Endothelial cell of umbilical vein (primary cell): ENCODE data around the gene KRTAP4-8. TPM values are rescaled to one million over a fixed set of nuclear protein-coding genes. Genes with fewer than 3 reads are reported as not detected.
"Not testable (repeated sequence)": the region's sequence is repeated elsewhere in the genome, so short reads cannot be mapped to it uniquely, and the experiment has no call there.

Source experiments
- BruUV-seq: library from RNA; stranded (reverse); fragments of 400-500 nt; replicated peaks from 2 replicates; lab custom pipeline; 2021; lab: Mats Ljungman, UMichigan
- CTCF ChIA-PET: fragments of 300-600, 350-600 bp; sonication (Branson Sonifier 250); formaldehyde crosslinking; loops from one replicate; lab custom pipeline; 2021; ENCODE audit warnings: antibody characterized with exemption, inconsistent platforms; lab: Charles Lee
- POLR2A ChIA-PET: fragments of 300-600, 350-600 bp; sonication (Branson Sonifier 250); formaldehyde crosslinking; loops from one replicate; lab custom pipeline; 2021; ENCODE audit warnings: antibody characterized with exemption, inconsistent platforms; lab: Charles Lee
- DNase-seq: peaks from one replicate; pipeline ENCODE4 v3.0.0-alpha.2; 2011; ENCODE audit warnings: low read depth, low spot score
- FAIRE-seq: peaks from 2 replicates; lab custom pipeline; 2011; peaks lifted over from hg19 to GRCh38; lab: Jason Lieb, UNC
- H2AFZ ChIP-seq: 2 replicates; pipeline ENCODE4 v1.6.0; 2012; ENCODE audit warnings: low read depth, low read length, control low read depth, inconsistent platforms
- H3K27ac ChIP-seq: 2 replicates; pipeline ENCODE4 v1.5.1; 2011; ENCODE audit warnings: low read depth, mild to moderate bottlenecking, control low read depth, low read length, moderate library complexity; ENCODE audit not compliant: insufficient read depth
- H3K27me3 ChIP-seq, 2 experiments: 2 replicates each; pipeline versions ENCODE4 v1.6.0 to v1.6.1; 2011; ENCODE audit warnings: low read length in 2 of 2, mixed read lengths in 1 of 2; ENCODE audit not compliant: control insufficient read depth in 2 of 2, insufficient read depth in 2 of 2
- H3K36me3 ChIP-seq, 2 experiments: 2 replicates in 1 of 2; 3 replicates in 1 of 2; pipeline ENCODE4 v1.5.1; 2011; ENCODE audit warnings: low read length in 2 of 2, mild to moderate bottlenecking in 1 of 2, moderate library complexity in 1 of 2; ENCODE audit not compliant: control insufficient read depth in 2 of 2, insufficient read depth in 2 of 2; ENCODE audit errors: extremely low read depth in 1 of 2
- H3K4me1 ChIP-seq: 3 replicates; pipeline ENCODE4 v1.5.1; 2011; ENCODE audit warnings: mild to moderate bottlenecking, low read length; ENCODE audit not compliant: control insufficient read depth, insufficient read depth; ENCODE audit errors: extremely low read depth
- H3K4me2 ChIP-seq: 2 replicates; pipeline ENCODE4 v1.6.1; 2011; ENCODE audit warnings: low read length, control low read depth, mixed read lengths; ENCODE audit not compliant: insufficient read depth
- H3K4me3 ChIP-seq, 3 experiments: fragments of 200-600 bp in 1 of 3; sonication (generic), shearing (Covaris generic) in 1 of 3; replicated peaks in 1 of 3; 2 replicates each; pipeline ENCODE4 v1.5.1; 2011 to 2016; ENCODE audit warnings: control low read depth in 3 of 3, low read length in 3 of 3, mild to moderate bottlenecking in 2 of 3, inconsistent platforms in 1 of 3, low read depth in 1 of 3, moderate library complexity in 1 of 3; ENCODE audit not compliant: insufficient read depth in 1 of 3
- H3K79me2 ChIP-seq: 2 replicates; pipeline ENCODE4 v1.6.0; 2012; ENCODE audit warnings: low read length, inconsistent platforms; ENCODE audit not compliant: control insufficient read depth, insufficient read depth
- H3K9ac ChIP-seq: replicated peaks from 2 replicates; pipeline ENCODE3; 2011; ENCODE audit warnings: low read length, control low read depth; ENCODE audit not compliant: insufficient read depth; ENCODE audit errors: extremely low read depth
- H3K9me1 ChIP-seq: replicated peaks from 3 replicates; pipeline ENCODE4 v1.6.0; 2011; ENCODE audit warnings: mild to moderate bottlenecking, low read length; ENCODE audit not compliant: control insufficient read depth, insufficient read depth; ENCODE audit errors: extremely low read depth
- H3K9me3 ChIP-seq: replicated peaks from 2 replicates; pipeline ENCODE4 v1.5.1; 2012; ENCODE audit warnings: low read length, inconsistent platforms; ENCODE audit not compliant: control insufficient read depth, insufficient read depth
- H4K20me1 ChIP-seq: replicated peaks from 2 replicates; pipeline ENCODE3; 2011; ENCODE audit warnings: mild to moderate bottlenecking, low read length; ENCODE audit not compliant: control insufficient read depth, insufficient read depth; ENCODE audit errors: extremely low read depth
- EZH2 ChIP-seq: IDR thresholded peaks from 2 replicates; pipeline ENCODE4 v1.6.1; 2012; ENCODE audit warnings: borderline replicate concordance, low read depth, mild to moderate bottlenecking, moderate library complexity, low read length, inconsistent platforms; ENCODE audit not compliant: severe bottlenecking
- FOS ChIP-seq: IDR thresholded peaks from 2 replicates; pipeline ENCODE4 v1.6.1; 2011; ENCODE audit warnings: mild to moderate bottlenecking, low read length, moderate library complexity, borderline replicate concordance; ENCODE audit not compliant: insufficient read depth
- GATA2 ChIP-seq: IDR thresholded peaks from 2 replicates; pipeline ENCODE4 v1.7.0; 2011; ENCODE audit warnings: low read depth, mild to moderate bottlenecking, moderate library complexity, mixed read lengths, low read length; ENCODE audit not compliant: insufficient read length, insufficient read depth
- JUN ChIP-seq: IDR thresholded peaks from 2 replicates; pipeline ENCODE4 v1.6.1; 2011; ENCODE audit warnings: borderline replicate concordance, low read depth; ENCODE audit not compliant: insufficient read length, insufficient read depth
- MAX ChIP-seq: IDR thresholded peaks from 2 replicates; pipeline ENCODE4 v1.6.1; 2011; ENCODE audit not compliant: insufficient read depth, insufficient read length
- MYC ChIP-seq: IDR thresholded peaks from one replicate; pipeline ENCODE4 v1.6.1; 2011; ENCODE audit warnings: mild to moderate bottlenecking, low read depth, low read length
- POLR2A ChIP-seq: IDR thresholded peaks from 2 replicates; pipeline ENCODE4 v1.6.1; 2012; ENCODE audit warnings: low read depth, mild to moderate bottlenecking, control low read depth, low read length
- POLR2AphosphoS5 ChIP-seq: IDR thresholded peaks from 2 replicates; pipeline ENCODE4 v1.6.1; 2012; ENCODE audit warnings: low read depth, mild to moderate bottlenecking, control low read depth, low read length, moderate library complexity; ENCODE audit not compliant: insufficient read depth
- dilution Hi-C: fragments of 300-500 bp; cut with MboI; formaldehyde crosslinking; loops from one replicate; pipeline ENCODE4 v1.15.0; 2019; ENCODE audit warnings: low sequenced_read_pairs; ENCODE audit not compliant: extremely low pct_ligation_motif_present
- intact Hi-C: fragments of 100-400 bp; cut with micrococcal nuclease; formaldehyde crosslinking; loops from one replicate; pipeline ENCODE4 v1.10.0; 2022
- polyA plus RNA-seq, 4 experiments: library from polyadenylated mRNA; depleted of rRNA in 3 of 4; stranded (reverse) in 3 of 4; unstranded in 1 of 4; fragments of >200 nt; gene quantifications; 2 replicates each; pipeline versions ENCODE4 v1.2.1 to v1.2.3, GENCODE V29; 2011 to 2012; ENCODE audit warnings: missing spikeins in 1 of 4
- total RNA-seq: library from RNA; stranded (reverse); gene quantifications from 2 replicates; pipeline ENCODE4 v1.2.3, GENCODE V29; 2021
- TF ChIP-seq, protein P1 (sequence below), 2 donors: IDR thresholded peaks; 1 replicate in 1 of 2; 2 replicates in 1 of 2; pipeline ENCODE4 v1.5.1; 2011; ENCODE audit warnings: low read length in 2 of 2, mild to moderate bottlenecking in 2 of 2, moderate library complexity in 2 of 2, control low read depth in 1 of 2, inconsistent platforms in 1 of 2, low read depth in 1 of 2; ENCODE audit not compliant: insufficient read depth in 1 of 2; ENCODE audit errors: extremely low read depth in 1 of 2

The KRTAP4-8 gene
- total and polyA plus RNA-seq, 2 donors (not counting 3 experiments of a cell fraction or from before 2014, with no cell fraction given) = not detected

DNA sequence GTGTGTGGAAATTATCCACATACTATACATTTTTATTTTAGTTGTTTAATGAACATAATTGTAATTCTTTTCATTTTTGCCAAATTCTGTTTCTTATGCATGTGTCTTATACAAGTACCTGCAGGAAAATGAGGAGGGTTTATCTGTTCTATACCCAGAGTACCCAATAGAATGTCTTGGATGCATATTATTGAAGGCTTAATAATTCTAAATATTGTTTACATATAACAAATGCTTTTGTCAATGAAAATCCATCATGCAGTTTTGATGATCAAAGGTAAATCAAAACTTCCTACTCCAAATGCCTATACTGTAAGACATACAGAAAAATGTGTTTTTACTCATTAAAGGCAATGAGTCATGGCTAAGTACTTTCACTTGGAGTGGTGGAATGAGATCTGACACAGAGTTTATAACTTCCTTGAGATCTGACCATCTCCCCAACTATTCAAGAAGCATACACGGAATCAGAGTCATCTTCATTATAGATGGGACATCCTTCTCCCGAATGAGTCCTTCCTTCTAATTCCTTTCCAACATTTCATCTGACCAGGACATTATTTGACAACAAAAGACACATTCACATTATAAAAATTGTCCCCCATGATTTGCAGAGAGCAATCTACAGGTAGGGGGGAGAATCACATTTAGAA, 6.6 kb upstream of the KRTAP4-8 start:
- BruUV-seq, H3K9me1 ChIP-seq, H3K27me3 ChIP-seq, H2AFZ ChIP-seq, H3K27ac ChIP-seq, H3K4me3 ChIP-seq, H3K9me3 ChIP-seq, H3K4me1 ChIP-seq, dilution Hi-C loops, H3K9ac ChIP-seq, CTCF ChIA-PET, H3K79me2 ChIP-seq, FAIRE-seq, H3K36me3 ChIP-seq, POLR2A ChIA-PET, intact Hi-C loops, H3K4me2 ChIP-seq, DNase-seq, H4K20me1 ChIP-seq: not testable (repeated sequence)
- TF ChIP-seq GATA2 = peak; percentile 16
- TF ChIP-seq FOS = peak; percentile 41

- Histone ChIP-seq H3K27me3 (no peaks in the 10 kb centered on the region), H4K20me1 (no peaks in the 10 kb centered on the region), H3K27ac (no peak overlapping the region), H3K79me2 (no peaks in the 10 kb centered on the region), H3K4me1 (peaks cover 2% of the 10 kb centered on the region), H3K36me3 (no peaks in the 10 kb centered on the region), H2AFZ (no peak overlapping the region), H3K4me2 (no peak overlapping the region), H3K4me3 (no peak overlapping the region), H3K9me3 (no peaks in the 10 kb centered on the region), H3K9me1 (no peaks in the 10 kb centered on the region), H3K9ac (no peak overlapping the region)
- no peak for DNase-seq
- no TSS peak for BruUV-seq
- TF ChIP-seq FOS = no peak
- TF ChIP-seq MAX = no peak
- TF ChIP-seq JUN = no peak
- no peak for TF ChIP-seq GATA2
- no peak for TF ChIP-seq POLR2A
- TF ChIP-seq EZH2 = no peak
- TF ChIP-seq, protein P1, sequence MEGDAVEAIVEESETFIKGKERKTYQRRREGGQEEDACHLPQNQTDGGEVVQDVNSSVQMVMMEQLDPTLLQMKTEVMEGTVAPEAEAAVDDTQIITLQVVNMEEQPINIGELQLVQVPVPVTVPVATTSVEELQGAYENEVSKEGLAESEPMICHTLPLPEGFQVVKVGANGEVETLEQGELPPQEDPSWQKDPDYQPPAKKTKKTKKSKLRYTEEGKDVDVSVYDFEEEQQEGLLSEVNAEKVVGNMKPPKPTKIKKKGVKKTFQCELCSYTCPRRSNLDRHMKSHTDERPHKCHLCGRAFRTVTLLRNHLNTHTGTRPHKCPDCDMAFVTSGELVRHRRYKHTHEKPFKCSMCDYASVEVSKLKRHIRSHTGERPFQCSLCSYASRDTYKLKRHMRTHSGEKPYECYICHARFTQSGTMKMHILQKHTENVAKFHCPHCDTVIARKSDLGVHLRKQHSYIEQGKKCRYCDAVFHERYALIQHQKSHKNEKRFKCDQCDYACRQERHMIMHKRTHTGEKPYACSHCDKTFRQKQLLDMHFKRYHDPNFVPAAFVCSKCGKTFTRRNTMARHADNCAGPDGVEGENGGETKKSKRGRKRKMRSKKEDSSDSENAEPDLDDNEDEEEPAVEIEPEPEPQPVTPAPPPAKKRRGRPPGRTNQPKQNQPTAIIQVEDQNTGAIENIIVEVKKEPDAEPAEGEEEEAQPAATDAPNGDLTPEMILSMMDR (IDR thresholded peaks at IDR 0.05; ENCODE audit: extremely low read depth in 1 of 2, insufficient read depth in 1 of 2, low read depth in 1 of 2, low read length in 2 of 2) = no peak
- no peak for TF ChIP-seq POLR2AphosphoS5
- TF ChIP-seq MYC = no peak
- ChIA-PET CTCF (no interaction called here), POLR2A (no interaction called here)
- no peak for FAIRE-seq
- intact Hi-C loops (no loop called here), dilution Hi-C loops (no loop called here)
Observed at GRCh38 chr17:41103896-41104295, 6.0 kb upstream of the KRTAP4-8 start.
